NCI-H146 treated with DMSO at 0.1 percent for 48 hours (cell line): ENCODE data around the gene LENG8.
A peak's percentile ranks its signal among the peaks of the same experiment; 100 is the strongest.
"Not testable (repeated sequence)": the region's sequence is repeated elsewhere in the genome, so short reads cannot be mapped to it uniquely, and the experiment has no call there.

Source experiments
- DNase-seq: peaks from one replicate; lab custom pipeline; 2025; ENCODE audit not compliant: unreplicated experiment; lab: John Stamatoyannopoulos, UW

The LENG8 gene

GRCh38 chr19:54439174-54439851 lies 9.7 kb upstream of the LENG8 start:
- no peak for DNase-seq

- no peak for DNase-seq
These were observed 8.4 kb upstream of the LENG8 start for GRCh38 chr19:54440641-54441040.

DNA sequence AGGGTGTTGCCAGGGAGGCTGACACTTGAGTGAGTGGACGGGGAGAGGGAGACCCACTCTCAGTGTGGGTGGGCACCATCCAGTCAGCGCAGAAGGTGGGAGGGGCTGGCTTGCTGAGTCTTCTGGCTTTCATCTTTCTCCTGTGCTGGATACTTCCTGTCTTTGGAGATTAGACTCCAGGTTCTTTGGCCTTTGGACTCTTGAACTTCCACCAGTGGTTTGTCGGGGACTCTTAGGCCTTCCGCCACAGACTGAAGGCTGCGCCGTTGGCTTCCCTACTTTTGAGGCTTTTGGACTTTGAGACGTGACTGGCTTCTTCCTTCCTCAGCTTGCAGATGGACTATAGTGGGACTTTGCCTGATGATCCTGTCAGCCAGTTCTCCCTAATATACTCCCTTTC lies 4.3 kb upstream of the LENG8 start:
- no peak for DNase-seq

GRCh38 chr19:54446349-54446748 lies 2.6 kb upstream of the LENG8 start:
- not testable (repeated sequence) for DNase-seq

DNA sequence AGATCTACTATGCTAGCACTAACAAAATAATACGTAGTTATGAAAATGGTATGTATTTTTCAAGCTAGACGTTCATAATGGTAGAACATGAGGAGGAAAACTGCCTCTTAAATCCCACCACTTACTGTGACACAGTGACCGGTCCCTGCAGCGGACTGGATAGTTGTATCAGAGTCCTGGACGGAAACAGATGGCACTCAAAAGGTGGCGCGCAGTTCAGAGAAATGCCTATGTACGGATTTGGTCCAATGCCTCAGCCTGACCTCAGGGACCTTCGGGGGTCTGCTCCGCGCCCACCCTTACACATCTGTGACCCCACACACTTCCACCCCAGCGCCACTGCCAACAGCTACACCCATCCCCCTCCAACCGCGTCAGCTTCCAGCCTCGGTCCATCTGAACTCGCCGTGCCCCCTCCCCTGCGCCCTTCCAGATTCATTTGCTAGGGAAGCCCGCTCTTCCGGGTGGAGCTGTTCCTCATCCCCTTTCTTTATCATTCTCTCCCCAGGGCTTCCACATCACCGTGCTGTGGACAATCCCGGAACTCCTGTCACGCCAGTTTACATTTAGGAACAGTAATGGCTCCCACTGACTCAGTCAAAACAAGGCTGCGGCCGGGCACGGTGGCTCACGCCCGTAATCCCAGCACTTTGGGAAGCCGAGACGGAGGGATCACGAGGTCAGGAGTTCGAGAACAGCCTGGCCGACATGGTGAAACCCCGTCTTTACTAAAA lies 792 bp upstream of the LENG8 start:
- DNase-seq, result no peak

GRCh38 chr19:54449701-54450069 lies 686 bp downstream of the LENG8 start:
- DNase-seq, result no peak

DNA sequence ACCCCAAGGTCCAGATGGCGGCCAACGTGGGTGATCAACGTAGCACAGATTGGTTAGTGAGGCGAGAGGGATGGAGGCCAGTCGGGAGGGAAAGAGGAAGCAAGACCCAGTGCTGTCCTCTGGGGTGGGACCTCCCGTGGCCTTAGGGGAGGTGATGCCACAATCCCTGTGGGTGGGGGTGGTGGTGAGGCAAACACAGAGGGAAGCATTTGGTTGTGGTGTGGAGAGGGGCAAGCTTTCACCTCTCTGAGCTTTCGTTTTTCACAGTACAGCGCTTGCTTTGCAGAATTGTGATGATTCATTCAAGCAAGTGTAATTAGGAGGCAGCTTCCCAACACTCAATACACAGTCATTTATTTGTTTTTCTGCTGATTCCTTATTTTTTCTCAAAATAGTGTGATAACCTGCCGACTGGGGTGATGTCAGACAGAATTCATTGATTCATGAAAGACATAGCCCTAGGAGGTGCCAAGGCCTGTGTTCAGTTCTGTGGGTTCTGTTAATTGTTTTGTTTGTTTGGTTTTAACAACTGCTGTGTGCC lies 2.4 kb downstream of the LENG8 start:
- no peak for DNase-seq

- no peak for DNase-seq
These were observed 3.0 kb downstream of the LENG8 start for GRCh38 chr19:54451997-54452396.

DNA sequence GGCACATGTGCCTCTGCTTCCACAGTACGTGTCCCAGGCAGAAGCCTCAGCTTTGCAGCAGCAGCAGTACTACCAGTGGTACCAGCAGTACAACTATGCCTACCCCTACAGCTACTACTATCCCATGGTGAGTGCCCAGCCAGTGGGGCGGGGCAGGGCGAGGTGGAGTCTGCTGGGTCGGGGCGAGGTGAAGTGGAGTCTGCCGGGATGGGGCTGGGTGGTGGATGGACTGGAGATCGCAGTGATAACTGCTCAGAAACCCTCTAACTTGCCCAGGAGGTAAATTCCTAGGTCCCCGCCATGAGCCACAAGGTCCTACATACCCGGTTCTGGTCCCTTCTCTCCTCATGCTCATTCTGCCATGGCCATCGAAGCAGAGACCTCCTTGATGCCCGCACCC lies 3.6 kb downstream of the LENG8 start:
- DNase-seq, result no peak

DNA sequence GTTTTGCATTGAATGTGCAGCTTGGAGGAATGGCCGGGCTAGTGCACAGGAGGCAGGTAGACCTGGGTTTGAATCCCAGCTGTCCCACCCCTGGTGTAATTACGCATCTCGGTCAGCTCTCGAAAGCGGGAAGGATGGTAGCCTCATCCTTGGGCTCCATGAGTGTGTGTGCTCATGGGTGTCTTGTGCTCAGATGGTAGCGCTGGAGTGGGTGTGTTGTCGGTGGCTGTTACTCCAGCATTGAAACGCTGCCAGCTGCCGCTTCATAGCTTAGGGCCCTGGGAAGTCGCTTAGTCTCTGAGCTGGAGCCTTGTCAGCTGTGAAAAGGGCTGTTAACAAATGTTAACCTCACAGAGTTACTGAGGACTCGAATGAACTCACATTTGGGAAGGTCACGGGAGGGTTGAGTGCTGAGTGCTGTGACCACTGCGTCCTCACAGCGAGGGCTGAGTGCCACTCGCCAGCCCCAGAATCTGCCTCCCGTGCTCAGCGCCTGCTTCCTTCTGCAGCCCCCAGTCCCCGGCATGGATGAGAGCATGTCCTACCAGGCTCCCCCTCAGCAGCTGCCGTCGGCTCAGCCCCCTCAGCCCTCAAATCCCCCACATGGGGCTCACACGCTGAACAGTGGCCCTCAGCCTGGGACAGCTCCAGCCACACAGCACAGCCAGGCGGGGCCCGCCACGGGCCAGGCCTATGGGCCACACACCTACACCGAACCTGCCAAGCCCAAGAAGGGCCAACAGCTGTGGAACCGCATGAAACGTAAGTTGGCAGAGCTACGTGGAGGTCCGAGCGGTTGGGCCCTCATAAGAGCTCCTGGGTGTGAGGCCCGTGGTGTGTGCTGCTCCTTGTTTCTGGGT lies 5.2 kb downstream of the LENG8 start:
- DNase-seq, result no peak

GRCh38 chr19:54454781-54455675 lies 6.0 kb downstream of the LENG8 start:
- no peak for DNase-seq

- no peak for DNase-seq
These were observed 6.9 kb downstream of the LENG8 start for GRCh38 chr19:54455786-54456422.

DNA sequence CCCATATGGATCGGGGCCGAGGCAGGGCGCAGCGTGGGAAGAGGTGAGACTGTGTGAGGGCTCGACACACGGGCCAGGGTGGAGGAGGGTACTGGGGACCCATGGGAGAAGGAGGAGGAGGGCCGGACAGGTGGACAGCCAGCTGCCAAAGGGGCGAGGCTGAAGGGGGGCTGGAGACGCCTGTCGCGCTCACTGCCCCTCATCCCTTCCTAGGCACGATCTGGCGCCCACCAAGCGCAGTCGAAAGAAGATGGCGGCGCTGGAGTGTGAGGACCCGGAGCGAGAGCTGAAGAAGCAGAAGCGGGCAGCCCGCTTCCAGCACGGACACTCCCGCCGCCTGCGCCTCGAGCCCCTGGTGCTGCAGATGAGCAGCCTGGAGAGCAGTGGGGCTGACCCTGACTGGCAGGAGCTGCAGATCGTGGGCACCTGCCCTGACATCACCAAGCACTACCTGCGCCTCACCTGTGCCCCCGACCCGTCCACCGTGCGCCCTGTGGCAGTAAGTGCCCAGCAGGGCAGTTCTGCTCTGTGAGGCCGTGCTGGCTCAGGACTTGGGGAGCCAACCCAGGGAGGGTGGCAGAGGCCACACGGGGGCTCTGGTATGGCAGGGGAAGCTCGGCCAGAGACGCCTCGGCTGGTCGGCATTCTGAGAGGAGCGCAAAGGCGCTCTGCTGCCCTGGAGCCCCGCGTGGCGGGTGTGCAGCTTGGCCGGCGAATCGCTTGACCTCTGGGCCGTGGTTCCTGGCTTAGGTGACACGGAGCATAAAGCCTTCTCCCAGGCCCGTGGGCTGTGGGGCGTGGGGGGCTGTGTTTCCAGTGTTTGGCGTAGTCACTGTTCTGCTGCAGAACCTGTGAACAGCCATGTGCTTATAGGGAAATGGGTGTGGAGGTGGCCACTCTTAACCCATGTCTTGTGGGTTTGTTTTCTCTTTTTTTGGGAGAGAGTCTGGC lies 7.7 kb downstream of the LENG8 start:
- DNase-seq, result no peak

DNA sequence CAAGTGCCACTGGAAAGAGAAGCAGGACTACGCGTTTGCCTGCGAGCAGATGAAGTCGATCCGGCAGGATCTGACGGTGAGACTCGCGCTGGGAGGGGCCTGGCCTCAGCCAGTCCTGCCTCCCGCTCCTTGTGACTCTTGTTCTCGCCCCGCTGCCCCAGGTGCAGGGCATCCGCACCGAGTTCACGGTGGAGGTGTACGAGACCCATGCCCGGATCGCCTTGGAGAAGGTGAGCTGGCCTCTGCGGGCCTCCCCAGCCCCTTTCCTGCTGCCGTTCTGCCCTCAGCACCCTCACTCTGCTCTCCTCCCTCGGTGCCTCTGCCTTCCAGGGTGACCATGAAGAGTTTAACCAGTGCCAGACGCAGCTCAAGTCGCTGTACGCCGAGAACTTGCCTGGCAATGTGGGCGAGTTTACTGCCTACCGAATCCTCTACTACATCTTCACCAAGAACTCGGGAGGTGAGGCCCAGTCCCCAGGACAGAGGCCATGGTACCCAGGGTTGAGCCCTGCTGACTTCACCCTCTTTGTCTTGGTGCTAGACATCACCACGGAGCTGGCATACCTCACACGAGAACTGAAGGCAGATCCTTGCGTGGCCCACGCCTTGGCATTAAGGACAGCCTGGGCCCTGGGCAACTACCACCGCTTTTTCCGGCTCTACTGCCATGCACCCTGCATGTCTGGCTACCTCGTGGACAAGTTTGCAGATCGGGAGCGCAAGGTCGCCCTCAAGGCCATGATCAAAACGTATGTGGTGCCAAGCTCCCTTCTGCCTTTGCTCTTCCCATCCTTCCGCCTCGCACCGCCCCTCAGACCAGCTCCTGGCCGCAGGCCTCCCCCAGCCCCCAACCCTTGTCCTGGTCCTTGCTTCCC lies 9.0 kb downstream of the LENG8 start:
- DNase-seq, result no peak

DNA sequence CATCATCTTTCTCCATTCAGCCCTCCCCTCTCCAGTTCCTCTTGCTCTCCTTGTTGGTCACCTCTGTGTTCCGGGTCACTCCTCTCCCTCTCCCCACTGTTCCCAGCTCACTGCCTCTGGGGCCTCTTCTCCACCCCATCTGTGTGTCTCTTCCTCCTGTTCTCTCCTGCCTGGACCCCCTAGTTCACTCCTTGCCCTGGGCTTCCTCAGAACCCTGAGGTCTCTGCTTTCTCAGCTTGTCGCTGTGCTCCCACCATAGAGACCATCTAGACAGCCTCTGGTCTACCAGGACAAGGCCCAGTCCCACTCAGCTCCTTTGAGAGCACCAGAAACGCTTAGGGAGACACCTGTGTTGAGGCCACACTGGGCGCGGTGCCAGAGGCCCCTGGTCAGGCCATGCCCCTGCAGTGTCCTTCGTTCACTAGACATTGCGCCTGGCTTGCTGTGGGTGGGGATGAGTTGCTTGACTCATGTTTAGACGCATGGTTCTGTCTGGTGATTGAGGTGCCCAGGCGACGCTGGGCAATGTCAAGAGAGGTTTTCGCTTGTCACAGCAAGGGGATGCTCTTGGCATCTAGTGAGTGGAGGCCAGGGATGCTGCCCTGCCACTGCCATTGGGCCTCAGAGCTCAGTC lies 9.8 kb downstream of the LENG8 start:
- no peak for DNase-seq

DNA sequence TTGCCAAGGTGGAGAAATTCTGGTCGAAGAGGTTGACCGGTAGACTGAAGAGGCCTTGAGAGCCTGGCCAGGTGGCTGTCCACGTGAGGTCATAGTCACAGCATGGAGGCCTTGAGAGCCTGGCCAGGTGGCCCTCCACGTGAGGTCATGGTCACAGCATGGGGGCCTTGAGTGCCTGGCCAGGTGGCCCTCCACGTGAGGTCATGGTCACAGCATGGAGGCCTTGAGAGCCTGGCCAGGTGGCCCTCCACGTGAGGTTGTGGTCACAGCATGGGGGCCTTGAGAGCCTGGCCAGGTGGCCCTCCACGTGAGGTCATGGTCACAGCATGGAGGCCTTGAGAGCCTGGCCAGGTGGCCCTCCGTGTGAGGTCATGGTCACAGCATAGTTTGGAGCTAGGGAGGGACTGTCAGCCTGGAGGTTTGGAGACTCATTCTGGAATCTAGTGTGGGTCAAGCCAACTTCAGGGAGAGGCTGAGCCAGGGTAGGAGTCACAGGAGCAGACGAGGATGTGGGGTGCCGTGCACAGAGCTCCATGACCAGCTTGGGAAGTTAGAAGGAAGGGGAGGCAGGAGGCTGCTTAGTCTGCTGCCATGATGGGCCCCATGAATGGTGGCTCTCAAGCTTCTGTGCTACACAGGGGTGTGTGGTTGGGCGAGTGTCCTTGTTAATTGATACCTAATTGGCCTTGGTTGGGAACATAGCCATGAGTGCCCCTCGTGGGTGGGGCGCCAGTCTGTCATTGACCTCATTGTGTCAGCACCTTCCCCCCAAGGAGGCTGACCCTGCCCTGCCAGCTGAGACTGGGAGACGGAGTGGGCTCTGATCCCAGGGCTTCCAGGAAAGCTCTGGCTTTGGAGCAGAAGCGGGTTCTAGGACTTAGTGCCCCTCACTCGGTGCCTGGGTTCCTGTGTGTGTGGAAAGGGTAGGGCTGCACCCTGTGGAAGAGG lies 10.6 kb downstream of the LENG8 start:
- peak; percentile 48 for DNase-seq
